Gastroesophageal sphincter (tissue), 3 donors: ENCODE measurements around the gene COTL1.

Experiments
- EP300 ChIP-seq: sonication (generic); formaldehyde crosslinking; IDR thresholded peaks from one replicate; pipeline ENCODE4 v1.6.1; 2017; ENCODE audit warnings: antibody characterized with exemption, mild to moderate bottlenecking
- TF ChIP-seq, protein P1 (sequence below), 4 experiments: fragments of 200-600 bp in 2 of 4; fragments of 450-650 bp in 2 of 4; sonication (generic) in 1 of 4; IDR thresholded peaks; one replicate each; pipeline ENCODE4 v1.5.1; 2017 to 2019; ENCODE audit warnings: antibody characterized with exemption in 4 of 4, mild to moderate bottlenecking in 2 of 4, moderate library complexity in 2 of 4

DNA sequence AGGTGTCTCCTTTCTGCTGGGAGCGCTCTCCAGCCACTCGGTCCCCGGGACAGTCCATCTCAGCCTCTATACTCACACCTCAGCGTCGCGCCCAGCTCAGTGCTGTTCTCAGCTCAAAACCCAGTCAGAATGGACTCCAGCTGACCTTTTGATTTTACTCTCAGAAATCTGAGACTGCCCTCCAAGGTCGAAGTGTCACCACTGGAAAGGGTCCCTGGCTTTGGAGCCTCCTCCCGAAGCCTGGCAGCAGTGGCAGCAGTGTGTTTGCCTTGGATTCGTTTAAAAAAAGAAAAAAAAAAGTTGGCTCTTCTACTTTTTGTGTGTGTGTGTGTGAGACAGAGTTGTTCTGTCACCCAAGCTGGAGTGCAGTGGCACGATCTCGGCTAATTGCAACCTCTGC is 40.8 kb upstream of the COTL1 start:
- TF ChIP-seq, protein P1, sequence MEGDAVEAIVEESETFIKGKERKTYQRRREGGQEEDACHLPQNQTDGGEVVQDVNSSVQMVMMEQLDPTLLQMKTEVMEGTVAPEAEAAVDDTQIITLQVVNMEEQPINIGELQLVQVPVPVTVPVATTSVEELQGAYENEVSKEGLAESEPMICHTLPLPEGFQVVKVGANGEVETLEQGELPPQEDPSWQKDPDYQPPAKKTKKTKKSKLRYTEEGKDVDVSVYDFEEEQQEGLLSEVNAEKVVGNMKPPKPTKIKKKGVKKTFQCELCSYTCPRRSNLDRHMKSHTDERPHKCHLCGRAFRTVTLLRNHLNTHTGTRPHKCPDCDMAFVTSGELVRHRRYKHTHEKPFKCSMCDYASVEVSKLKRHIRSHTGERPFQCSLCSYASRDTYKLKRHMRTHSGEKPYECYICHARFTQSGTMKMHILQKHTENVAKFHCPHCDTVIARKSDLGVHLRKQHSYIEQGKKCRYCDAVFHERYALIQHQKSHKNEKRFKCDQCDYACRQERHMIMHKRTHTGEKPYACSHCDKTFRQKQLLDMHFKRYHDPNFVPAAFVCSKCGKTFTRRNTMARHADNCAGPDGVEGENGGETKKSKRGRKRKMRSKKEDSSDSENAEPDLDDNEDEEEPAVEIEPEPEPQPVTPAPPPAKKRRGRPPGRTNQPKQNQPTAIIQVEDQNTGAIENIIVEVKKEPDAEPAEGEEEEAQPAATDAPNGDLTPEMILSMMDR (IDR thresholded peaks at IDR 0.05): no peak
- no peak for TF ChIP-seq EP300
